ENCODE data around the gene DNAI1.
"Not testable (repeated sequence)": the region's sequence is repeated elsewhere in the genome, so short reads cannot be mapped to it uniquely, and the experiment has no call there.

Gene DNAI1

DNA sequence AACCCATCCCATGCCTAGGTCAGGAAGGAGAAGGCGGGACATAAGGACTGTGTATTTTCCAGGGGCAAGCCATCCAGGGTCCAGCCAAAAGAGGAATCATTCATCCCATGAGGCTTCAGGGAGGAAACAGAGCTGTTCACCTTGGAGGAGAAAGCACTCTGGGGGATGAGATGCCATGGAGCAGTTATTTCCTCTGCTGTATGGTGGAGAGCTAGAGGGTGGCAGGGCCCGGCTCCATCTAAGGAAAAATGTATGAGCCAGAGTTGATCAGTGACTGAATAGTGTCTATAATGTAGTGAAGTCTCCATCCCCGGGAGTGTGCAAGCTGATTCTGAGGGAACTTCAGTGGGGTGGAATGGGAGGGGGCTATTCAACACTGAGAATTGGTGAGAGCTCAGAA is 56.2 kb downstream of the DNAI1 start:
- DNase-seq: no peak

DNA sequence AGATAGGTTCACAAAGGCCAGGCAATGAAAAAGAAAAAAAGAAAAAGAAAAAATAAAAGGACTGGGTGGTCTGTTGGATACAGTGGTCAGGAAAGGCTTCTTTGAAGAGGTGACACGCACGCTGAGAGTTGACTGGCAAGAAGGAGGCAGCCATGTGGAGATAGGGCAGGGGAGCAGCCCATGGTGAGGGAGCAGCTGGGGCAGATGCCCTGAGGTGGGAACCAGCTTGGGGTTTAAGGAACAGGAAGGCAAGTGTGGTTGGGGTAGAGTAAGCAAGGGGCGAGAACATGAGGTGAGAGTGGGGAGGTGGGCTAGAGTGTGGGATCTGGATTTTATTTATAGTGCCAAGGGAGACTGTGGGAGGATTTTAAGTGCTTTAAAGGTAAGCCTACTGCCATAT is 57.4 kb downstream of the DNAI1 start:
- no peak for DNase-seq

DNA sequence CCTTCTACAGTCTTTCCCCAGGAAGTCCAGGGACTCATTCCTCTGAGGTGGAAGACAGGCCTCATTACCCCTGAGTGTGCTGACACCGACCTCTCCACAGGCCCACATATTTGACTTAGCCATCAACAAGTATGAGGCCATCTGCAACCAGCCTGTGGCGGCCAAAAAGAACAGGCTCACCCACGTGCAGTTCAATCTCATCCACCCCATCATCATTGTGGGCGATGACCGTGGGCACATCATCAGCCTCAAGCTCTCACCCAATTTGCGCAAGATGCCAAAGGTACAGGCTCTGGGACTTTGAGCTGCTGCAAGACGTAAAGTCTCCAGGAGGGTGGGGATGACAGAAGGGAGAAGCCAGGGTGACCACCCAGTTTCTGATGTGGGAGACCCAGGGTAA is 58.6 kb downstream of the DNAI1 start:
- no peak for DNase-seq

DNA sequence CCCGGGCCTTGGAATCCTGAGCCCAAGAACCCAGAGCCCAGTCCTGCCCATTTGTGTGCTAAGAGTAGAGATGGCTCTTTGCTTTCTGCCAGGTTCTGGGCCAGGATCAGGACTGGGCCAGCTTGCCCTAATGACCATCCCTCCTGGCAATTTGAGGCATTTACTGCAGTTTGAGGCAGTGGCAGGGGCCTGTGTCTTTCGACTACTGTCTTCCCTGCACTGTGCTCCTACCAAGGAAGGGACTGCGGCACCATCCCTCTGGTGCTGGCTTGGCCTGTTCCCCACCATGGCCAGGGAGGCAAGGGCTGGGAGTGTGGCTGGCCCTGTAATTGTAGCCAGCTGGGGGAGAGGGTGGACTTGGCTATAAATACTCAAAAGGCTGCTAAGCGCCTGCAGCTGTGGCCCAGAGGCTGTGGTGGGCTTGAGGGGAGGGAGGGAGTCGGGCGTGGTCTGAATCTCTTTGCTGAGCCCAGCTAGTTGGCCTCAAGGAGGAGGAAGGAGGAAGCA is 59.6 kb downstream of the DNAI1 start:
- no peak for DNase-seq

DNA sequence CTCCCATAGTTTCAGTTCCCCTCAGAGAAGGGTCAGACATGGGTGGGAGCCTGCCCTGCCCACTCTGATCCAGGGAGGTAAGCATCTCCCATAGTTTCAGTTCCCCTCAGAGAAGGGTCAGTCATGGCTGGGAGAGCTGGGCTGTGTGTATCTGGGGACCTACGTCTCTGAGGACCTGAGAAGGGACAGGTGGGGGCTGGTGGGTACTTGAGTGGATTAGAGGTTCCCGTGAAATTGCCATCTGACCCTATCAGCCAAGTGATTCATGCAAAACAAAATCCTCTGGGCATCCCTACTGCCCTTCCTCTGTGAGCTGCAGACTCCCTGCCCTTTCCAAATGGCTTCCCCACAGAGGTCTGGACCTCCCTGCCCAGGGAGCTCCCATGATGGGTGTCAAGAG is 60.3 kb downstream of the DNAI1 start:
- no peak for DNase-seq

DNA sequence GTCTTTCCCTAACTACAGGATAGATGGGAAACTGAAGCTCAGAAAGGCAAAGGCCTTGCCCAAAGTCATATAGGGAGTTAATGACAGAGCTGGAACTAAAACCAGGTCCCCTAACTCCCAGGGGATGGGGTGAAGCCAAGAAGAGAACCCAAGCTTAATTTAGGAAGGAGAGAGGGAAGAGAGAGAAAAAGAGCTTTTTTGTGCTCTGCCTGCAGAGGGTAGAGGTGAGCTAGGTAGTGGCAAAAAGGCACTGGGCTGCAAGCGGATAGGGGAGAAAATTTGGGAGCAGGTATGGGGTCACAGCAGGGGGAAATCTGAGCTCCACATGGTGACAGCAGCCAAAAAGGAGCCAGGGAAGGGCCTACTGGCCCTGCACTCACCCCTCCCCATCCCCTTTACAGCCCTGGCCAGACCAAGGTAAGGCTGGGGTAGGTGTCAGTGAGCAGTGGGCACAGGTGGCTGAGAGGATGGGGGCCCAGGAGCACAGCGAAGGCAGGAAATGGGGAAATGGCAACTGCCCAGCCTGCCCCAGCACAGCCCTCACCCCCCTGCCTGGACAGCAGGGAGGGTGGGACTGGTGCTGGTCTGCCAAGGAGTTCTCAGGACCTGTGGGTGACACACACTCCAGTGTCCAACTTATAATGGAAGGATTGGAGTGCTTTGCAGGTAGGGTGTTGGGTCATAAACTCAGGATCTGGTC is 60.9 kb downstream of the DNAI1 start:
- no peak for DNase-seq

DNA sequence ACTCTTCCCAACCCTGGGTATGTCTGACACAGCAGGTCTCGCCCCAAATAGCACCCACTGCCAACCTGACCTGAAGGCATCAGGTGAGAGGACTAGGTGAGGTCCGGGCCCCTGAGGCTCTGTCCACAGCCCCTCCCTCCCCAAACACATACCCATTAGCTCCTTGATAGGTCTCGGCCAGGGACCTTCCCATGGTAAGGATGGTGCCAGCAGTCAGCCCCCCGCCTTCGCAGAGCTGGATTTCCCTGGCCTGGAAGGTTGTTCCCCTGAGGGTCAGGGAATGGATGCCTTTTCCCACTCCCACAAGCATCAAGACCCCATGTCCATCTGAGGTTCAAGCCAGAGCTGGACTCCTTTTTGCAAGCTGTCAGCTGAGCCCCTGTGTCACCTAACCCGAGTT is 61.5 kb downstream of the DNAI1 start:
- no peak for DNase-seq

DNA sequence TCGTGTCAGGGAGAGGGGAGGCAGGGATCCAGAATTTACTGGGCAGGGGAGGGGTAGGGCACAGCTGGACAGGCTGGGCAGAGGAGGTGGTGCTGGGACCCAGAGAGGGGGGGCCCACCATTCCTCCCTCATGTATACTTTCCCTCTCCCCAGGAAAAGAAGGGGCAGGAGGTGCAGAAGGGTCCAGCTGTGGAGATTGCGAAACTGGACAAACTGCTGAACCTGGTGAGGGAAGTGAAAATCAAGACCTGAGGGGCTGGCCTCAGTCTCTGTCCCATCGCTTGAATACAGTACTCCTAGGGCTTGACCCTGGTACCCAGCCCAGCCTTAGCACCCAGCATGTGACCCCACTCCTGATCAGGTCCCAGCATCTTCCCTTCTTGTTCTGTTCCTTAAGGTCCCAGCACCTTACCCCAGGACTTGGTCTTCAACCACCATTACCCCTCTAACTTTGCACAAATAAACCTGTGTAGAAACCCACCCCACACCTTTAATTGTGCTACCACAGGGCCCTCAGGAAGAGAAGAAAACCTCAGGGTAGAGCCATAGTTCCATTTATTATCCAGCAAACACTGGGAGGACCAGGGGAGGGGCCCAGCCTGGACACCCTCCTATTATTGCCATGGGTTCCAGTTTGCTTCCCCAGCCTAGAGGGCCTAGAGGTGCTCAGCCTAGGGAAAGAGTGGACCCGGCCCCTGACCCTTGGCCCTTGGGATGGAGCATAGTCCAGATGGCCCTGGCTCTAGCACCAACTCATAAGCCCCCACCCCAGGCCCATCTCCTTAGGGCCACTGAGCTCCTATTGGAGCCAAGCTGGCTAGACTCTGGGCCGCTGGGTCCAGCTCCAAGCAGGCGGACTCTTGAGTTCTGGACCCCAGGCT is 62.1 kb downstream of the DNAI1 start:
- DNase-seq: no peak

DNA sequence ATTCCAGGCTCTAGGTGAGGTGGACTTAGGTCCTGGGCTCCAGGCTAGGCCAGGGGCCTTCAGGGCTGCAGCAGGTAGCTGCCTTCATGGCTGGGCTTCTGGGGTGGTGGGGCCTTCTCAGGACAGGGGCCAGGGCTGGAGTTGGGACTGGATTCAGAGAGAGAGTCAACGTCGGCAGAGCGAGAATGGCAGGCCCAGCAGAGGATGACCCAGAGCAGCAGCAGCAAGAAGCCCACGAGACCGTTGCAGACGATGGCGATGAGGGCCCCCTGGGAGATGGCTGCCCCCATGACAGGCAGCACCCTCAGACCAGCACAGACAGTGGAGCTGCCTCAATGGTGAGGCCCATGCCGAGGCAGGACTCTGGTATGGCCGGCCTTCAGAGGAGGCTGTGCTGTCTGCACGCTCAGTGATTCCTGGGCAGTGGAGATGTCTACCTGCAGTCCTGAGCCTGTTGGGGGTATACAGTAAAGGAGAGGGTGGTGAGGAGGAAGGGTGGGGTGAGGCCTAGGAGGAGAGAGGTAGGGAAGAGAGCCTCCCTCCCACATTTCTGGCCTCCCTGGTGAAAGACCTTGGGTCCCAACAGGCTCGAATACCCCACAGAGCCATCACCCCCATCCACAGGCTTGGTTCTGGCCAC is 62.9 kb downstream of the DNAI1 start:
- DNase-seq: no peak

DNA sequence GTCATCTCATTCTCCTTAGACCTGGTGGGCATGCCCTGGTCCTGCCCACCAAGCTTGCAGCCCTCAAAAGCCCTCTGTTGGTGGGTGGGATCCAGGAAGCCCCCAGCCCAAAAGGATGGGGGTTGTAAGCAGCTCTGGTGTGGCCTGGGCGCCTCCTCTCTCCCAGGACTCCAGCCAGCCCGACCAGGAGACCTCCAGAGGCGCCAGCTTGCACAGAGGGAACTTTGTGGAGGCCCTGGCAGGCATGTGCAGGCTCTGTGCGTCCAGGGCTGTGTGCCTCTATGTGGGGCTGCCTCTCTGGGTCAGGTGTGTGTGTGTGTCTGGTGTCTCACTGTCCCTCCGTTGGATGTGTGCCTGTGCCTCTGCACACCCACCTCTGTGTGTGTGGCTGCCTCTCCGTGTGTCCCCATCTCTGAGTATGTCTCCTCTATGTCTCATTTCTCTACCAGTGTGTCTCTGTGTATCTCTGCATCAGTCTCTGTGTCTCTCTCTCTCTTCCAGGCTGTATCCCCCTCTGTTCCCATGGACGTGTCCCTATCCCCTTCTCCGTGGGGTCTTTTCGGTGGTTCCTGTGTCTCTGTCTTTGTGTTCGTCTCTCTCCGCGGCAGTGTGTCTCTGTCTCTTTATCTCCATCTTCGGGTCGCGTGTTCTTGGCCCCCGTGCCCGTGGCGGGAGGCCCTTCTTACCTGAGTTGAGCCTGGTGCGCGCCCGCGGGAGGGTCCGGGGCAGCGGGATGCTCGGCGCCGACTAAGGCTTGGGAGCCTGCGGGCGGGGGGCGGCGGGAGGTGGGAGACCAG is 63.7 kb downstream of the DNAI1 start:
- DNase-seq: no peak

DNA sequence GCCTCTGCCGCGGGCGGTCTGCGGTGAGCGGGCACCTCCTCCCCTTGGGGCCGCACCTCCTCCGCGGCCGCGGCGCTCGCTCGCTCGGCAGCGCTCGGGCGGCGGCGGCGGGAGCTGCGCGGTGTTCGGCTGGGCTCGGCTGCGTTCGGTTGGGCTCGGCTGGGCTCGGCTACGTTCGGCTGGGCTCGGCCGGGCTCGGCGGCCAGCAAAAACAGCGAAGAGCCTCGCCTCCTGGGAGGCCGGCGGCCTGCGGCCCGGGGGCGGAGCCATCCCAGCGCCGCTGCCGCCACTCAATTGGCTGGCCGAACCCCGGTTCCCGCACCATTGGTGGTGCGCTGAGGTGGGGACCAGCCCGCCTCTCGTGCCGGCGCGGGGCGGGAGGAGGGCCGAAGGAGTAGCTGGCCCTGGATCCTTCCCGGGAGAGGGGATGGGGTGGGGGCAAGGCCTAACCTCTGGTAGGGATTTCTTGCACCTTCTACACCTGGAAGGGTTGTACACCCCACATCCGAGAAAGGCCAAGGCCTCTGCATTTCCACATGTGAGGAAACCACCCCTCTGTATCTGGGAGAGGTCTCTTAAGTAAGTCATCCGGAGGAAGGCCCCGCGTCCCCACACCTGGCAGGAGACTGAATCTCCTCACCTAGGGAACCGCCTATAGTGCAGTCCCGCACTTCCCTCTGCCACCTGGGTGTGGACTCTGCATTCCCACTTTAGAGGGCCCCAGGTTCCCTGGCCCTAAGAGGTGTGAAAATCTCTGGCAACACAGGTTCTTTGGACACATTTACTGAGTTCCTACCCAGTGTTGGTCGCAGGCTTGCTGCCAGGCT is 64.6 kb downstream of the DNAI1 start, which contains the start of gene ENHO:
TSS of gene ENHO (minus strand) at position 20 of the 827 bp plus-strand sequence. CDS start 1,295 bp downstream, outside the sequence.
- peak; percentile 92 for DNase-seq

DNA sequence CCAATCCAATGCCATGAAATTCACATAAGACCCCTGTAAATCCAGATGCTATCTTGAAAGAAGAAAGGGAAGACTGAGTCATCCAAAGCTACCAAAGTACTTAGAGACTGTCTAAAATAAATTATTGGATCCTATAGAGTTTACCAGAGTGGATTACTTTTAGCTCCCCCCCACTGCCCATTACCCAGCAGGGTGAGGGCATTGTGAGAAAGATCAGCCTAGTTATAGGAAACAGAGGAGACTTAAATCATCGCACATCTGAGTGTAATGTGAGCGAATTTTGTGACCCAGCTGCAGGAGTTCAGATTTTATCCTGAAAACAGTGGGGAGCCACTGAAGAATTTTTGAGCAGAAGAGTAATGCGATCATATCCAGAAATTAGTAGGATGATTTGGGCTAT is 65.7 kb downstream of the DNAI1 start:
- no peak for DNase-seq

DNA sequence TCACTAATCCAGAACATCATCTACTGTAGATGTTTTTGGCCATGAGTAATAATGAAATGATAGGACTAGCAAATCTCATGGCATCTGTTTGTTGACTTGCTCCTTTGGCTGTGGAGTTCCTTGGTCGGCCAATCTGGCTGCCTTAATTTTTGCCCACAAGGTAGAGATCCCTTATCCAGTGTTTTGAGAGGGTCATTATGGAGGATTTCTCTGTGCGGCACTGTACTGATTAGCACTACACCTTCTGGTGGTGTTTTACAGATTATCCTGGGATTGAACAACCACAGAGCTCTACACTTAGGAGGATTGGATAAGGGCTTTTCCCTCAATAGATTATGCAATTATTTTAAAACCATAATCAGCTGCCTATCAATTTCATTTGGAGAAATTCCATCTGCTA is 67.4 kb downstream of the DNAI1 start:
- no peak for DNase-seq

DNA sequence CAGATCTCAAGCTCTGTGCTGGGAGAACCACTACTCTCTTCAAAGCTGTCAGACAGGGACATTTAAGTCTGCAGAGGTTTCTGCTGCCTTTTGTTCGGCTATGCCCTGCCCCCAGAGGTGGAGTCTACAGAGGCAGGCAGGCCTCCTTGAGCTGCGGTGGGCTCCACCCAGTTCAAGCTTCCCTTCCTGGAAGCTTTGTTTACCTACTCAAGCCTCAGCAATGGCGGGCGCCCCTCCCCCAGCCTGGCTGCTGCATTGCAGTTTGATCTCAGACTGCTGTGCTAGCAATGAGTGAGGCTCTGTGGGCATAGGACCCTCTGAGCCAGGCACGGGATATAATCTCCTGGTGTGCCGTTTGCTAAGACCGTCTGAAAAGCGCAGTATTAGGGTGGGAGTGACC is 73.4 kb downstream of the DNAI1 start:
- DNase-seq: not testable (repeated sequence)

DNA sequence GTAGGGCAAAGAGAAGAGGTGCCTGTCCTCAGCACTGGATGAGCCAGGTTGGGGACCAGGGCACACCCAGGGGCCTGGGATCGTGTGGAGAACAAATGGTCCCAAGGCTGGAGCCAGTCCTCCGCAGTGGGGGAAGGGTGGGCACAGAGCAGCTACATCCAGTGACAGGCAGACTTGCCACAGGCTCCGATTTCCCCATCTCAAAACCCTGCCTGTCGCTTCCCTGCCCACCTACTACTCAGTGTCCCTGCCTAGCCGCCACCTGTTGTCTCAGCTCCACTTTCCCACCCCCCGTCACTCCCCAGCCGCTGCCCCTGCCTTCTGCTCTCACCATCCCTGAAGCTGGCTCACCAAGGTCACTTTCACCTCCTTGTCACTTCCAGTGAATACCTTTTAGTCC is 78.1 kb downstream of the DNAI1 start:
- no peak for DNase-seq

DNA sequence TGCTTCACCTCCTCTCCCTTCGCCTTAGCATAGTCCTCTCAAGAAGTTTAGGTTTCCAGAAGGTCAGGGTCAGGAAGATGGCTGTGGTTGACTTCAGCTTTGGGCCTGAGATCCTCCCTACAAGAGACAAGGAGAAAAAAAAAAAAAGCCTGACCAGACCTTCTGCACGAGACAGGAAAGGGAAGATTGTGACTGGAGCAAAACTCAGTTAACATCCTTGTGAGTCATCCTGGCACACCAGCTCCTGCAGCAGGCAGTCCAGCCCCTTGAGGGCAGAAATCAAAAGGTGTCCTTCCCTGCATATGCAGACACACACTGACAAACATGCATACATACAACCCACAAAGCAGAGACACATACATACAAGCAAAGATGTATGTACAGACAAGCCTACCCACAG is 82.2 kb downstream of the DNAI1 start:
- no peak for DNase-seq

DNA sequence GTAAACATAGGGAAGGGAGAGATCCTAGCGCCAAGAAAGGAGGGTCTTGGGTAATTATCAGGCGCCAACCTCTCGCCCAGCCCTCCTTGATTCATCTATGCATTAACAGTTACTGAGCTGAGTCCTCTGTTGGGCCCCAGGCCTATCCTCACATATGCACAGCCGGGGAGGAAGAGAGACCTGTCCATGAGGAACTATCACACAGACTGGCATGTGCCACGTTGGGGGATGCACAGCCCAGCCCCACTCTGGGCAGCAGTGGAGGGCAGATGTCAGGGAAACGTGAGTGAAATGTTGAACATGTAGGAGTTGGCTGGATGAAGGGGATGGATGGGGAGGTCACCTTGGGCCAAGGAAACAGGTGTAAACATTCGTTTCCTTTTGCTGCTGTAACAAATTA is 82.9 kb downstream of the DNAI1 start:
- no peak for DNase-seq

DNA sequence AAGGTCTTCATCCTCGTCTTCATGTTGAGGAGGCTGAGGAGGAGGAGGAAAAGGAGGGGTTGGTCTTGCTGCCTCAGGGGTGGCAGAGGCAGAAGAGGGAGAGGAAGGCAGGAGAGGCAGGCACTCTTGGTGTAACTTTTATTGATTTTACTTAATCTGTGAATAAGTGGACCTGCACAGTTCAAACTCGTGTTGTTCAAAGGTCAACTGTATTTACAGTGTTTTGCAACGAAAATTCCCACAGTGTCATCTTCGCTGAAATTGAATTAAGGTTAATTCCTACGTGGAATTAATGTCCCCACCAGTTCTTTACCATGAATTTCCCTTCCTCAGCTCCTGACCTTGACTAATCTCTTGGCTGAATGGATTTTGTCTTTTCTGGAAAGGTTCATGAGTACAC is 85.4 kb downstream of the DNAI1 start:
- DNase-seq: no peak

DNA sequence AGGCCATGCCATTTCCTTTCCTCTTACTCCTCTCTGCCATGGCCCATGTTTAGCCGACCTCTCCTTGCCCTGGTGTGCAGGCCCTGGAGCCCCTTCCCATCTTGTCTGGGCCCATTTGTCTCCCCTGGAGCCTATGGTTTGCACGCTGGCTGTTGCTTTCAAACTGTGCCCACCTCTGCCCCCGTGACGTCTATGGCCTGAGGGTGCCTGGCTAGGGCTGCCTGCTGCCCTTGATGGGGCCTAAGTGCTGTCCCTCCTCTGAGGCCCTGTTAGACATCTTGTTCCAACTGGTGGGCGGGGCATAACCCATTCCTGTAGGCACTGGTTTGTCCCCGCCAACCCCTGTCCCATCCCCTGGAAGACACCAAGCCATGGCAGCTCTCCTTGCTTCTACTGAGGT is 86.9 kb downstream of the DNAI1 start:
- no peak for DNase-seq

DNA sequence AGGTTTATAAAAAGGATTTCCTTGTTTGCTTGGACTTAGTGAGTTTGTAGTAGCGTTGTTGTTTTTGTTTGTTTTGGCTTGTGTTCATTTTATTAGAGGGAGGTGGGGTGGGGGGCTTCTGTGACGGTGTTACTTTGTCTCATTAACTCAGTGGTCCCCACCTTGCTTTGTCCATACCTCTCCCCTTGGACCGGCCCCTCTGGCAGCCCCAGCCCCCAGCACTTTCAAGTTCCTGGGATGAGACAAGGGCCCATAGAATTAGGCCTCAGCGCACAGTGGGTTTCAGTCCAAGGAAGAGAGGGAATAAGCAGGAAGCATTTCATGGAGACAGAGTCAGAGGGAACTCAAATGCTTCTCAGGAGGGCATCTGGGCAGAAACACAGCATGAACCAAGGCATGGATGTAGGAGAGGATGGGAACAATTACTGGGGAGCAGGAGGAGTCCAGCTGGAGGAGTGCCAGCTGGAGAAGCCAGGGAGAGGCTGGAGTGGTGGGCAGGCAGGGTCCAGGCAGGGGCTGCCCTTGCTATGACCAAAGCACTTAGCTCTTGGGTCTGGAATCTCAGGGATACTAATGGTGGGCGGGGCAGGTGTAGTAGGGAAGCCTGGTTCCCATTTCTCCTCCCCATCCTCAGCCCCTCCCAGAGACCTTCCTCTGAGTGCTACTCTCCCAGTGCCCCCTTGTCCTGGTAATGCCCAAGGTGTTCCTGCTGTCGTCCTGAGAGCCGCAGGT is 87.7 kb downstream of the DNAI1 start:
- DNase-seq: no peak

All from CD4-positive, alpha-beta T cell treated with Interleukin-15 for 1 hour (primary cell).